Left ventricle myocardium inferior (tissue), 1 donor: ENCODE data around the gene TEAD4. TPM values are rescaled to one million over a fixed set of nuclear protein-coding genes. Genes with fewer than 3 reads are reported as not detected.

Experiments
- DNase-seq: peaks from one replicate; pipeline ENCODE4 v3.0.0-alpha.2; 2020
- H3K27ac ChIP-seq: fragments of 200-600 bp; replicated peaks from 2 replicates; pipeline ENCODE4 v1.8.0; 2021
- H3K27me3 ChIP-seq: fragments of 200-600 bp; 2 replicates; pipeline ENCODE4 v1.8.0; 2021; ENCODE audit warnings: low read depth
- H3K36me3 ChIP-seq: fragments of 200-600 bp; 2 replicates; pipeline ENCODE4 v1.8.0; 2021
- H3K4me1 ChIP-seq: fragments of 200-600 bp; 2 replicates; pipeline ENCODE4 v1.8.0; 2021
- H3K4me3 ChIP-seq: fragments of 200-600 bp; 2 replicates; pipeline ENCODE4 v1.8.0; 2021; ENCODE audit warnings: mild to moderate bottlenecking, moderate library complexity
- H3K9me3 ChIP-seq: fragments of 200-600 bp; replicated peaks from 2 replicates; pipeline ENCODE4 v1.8.0; 2021
- CTCF ChIP-seq: fragments of 200-600 bp; IDR thresholded peaks from 2 replicates; pipeline ENCODE4 v1.8.0; 2021; ENCODE audit warnings: antibody characterized with exemption, mild to moderate bottlenecking, borderline replicate concordance
- intact Hi-C: fragments of 100-400 bp; cut with micrococcal nuclease; formaldehyde crosslinking; loops from one replicate; pipeline ENCODE4 v1.11.0; 2022
- total RNA-seq: library from RNA; stranded (reverse); fragmentation: NEBNext Ultra II Directional; extraction: Animal tissue kit (Norgen Biotek cat#: 25700); gene quantifications from one replicate; pipeline ENCODE4 v1.2.1, GENCODE V29; 2021
- donor health status: DM: no; HTN: yes; CAD: no; lungs with severe emphysema.

Gene TEAD4
- total RNA-seq, 1 donor from 2014 or later = 6.7 TPM

GRCh38 chr12:2967651-2968050, 8.5 kb downstream of the TEAD4 start:
- no peaks in the 10 kb centered on the region for H3K9me3 ChIP-seq
- H3K4me1 ChIP-seq = peaks cover 31% of the 10 kb centered on the region
- no peaks in the 10 kb centered on the region for H3K36me3 ChIP-seq
- no peak for TF ChIP-seq CTCF
- intact Hi-C loops = no loop called here
- DNase-seq = no peak
- no peak overlapping the region for H3K4me3 ChIP-seq
- H3K27me3 ChIP-seq = no peaks in the 10 kb centered on the region
- no peak overlapping the region for H3K27ac ChIP-seq

GRCh38 chr12:2970744-2971143, 11.5 kb downstream of the TEAD4 start:
- TF ChIP-seq CTCF = no peak
- no peaks in the 10 kb centered on the region for H3K36me3 ChIP-seq
- H3K27ac ChIP-seq = no peak overlapping the region
- peaks cover 19% of the 10 kb centered on the region for H3K4me1 ChIP-seq
- no peak overlapping the region for H3K4me3 ChIP-seq
- H3K27me3 ChIP-seq = no peaks in the 10 kb centered on the region
- H3K9me3 ChIP-seq = no peaks in the 10 kb centered on the region
- no peak for DNase-seq
- intact Hi-C loops = no loop called here

- H3K27me3 ChIP-seq = no peaks in the 10 kb centered on the region
These were observed 14.4 kb downstream of the TEAD4 start for GRCh38 chr12:2973566-2973965.

GRCh38 chr12:2974560-2974971, 15.4 kb downstream of the TEAD4 start:
- H3K4me1 ChIP-seq = peaks cover 29% of the 10 kb centered on the region
- TF ChIP-seq CTCF = no peak
- no peaks in the 10 kb centered on the region for H3K9me3 ChIP-seq
- intact Hi-C loops = no loop called here
- no peaks in the 10 kb centered on the region for H3K27me3 ChIP-seq
- no peak for DNase-seq
- no peak overlapping the region for H3K27ac ChIP-seq
- peak overlapping the region; percentile 49 for H3K4me3 ChIP-seq
- no peaks in the 10 kb centered on the region for H3K36me3 ChIP-seq

More at GRCh38 chr12:2973566-2973965, 14.4 kb downstream of the TEAD4 start:
- Histone ChIP-seq H3K4me3 (no peak overlapping the region), H3K9me3 (no peaks in the 10 kb centered on the region), H3K4me1 (peaks cover 29% of the 10 kb centered on the region), H3K36me3 (no peaks in the 10 kb centered on the region), H3K27ac (no peak overlapping the region)
- no peak for DNase-seq
- intact Hi-C loops = no loop called here
- TF ChIP-seq CTCF = no peak

GRCh38 chr12:2976581-2976996, 17.4 kb downstream of the TEAD4 start:
- Histone ChIP-seq H3K36me3 (no peaks in the 10 kb centered on the region), H3K9me3 (no peaks in the 10 kb centered on the region), H3K27me3 (no peaks in the 10 kb centered on the region), H3K4me3 (no peak overlapping the region), H3K4me1 (peaks cover 21% of the 10 kb centered on the region), H3K27ac (no peak overlapping the region)
- TF ChIP-seq CTCF = no peak
- no peak for DNase-seq
- intact Hi-C loops = no loop called here

- Histone ChIP-seq H3K4me3 (no peak overlapping the region), H3K36me3 (no peaks in the 10 kb centered on the region), H3K9me3 (no peaks in the 10 kb centered on the region), H3K4me1 (peaks cover 28% of the 10 kb centered on the region), H3K27me3 (no peaks in the 10 kb centered on the region), H3K27ac (no peak overlapping the region)
- DNase-seq = no peak
- intact Hi-C loops = no loop called here
- no peak for TF ChIP-seq CTCF
These were observed 18.6 kb downstream of the TEAD4 start for GRCh38 chr12:2977776-2978175.
